A549 (cell line): Measurements from ENCODE around the gene KRT3. TPM values are rescaled to one million over a fixed set of nuclear protein-coding genes. Genes with fewer than 3 reads are reported as not detected.

Experiments used
- ATAC-seq, 2 experiments: fragments of 200-7000 bp in 1 of 2; fragments of >200 bp in 1 of 2; cut with Nextera tagmentation in 1 of 2; cut with Tn5 transposase in 1 of 2; 3 replicates each; pipeline versions ENCODE4 v1.8.0 to v1.9.1; 2018 to 2020; ENCODE audit warnings: mild to moderate bottlenecking in 1 of 2, moderate library complexity in 1 of 2
- CTCF ChIA-PET: fragments of 300-600 bp; sonication (Branson Sonifier 250); formaldehyde crosslinking; extraction: SDS; loops from one replicate; lab custom pipeline; 2021; ENCODE audit warnings: antibody characterized with exemption, inconsistent platforms; lab: Yijun Ruan, JAX
- POLR2A ChIA-PET: fragments of 350-600 bp; formaldehyde crosslinking; extraction: SDS; loops from one replicate; lab custom pipeline; 2021; ENCODE audit warnings: antibody characterized with exemption, inconsistent platforms; lab: Yijun Ruan, JAX
- DNase-seq, 2 experiments: peaks; one replicate each; pipeline versions ENCODE4 v3.0.0 to v3.0.0-alpha.2; 2011 to 2016; ENCODE audit warnings: low read depth in 1 of 2, low spot score in 1 of 2
- FAIRE-seq: peaks from 2 replicates; lab custom pipeline; 2011; peaks lifted over from hg19 to GRCh38; lab: Jason Lieb, UNC
- H3K27ac ChIP-seq, 2 experiments: fragments of >200 bp; sonication (Bioruptor Twin); formaldehyde crosslinking; 3 replicates each; pipeline ENCODE4 v1.5.1; 2016 to 2017
- H3K4me1 ChIP-seq: fragments of >200 bp; sonication (Bioruptor Twin); formaldehyde crosslinking; 3 replicates; pipeline ENCODE4 v1.6.1; 2016
- H3K4me2 ChIP-seq: fragments of >200 bp; sonication (Bioruptor Twin); formaldehyde crosslinking; 3 replicates; pipeline ENCODE4 v1.6.1; 2016
- H3K4me3 ChIP-seq: fragments of >200 bp; sonication (Bioruptor Twin); formaldehyde crosslinking; 3 replicates; pipeline ENCODE4 v1.5.1; 2016
- H3K9me3 ChIP-seq: fragments of >200 bp; sonication (Bioruptor Twin); formaldehyde crosslinking; 3 replicates; pipeline ENCODE4 v1.6.1; 2016
- BHLHE40 ChIP-seq: IDR thresholded peaks from 2 replicates; pipeline ENCODE4 v1.6.1; 2012; ENCODE audit warnings: low read depth, low read length, inconsistent platforms
- CBX2 ChIP-seq: fragments of 200-600 bp; sonication (generic); IDR thresholded peaks from 2 replicates; pipeline ENCODE4 v1.6.1; 2016; ENCODE audit warnings: low read depth, mild to moderate bottlenecking, borderline replicate concordance
- CHD4 ChIP-seq: fragments of 200-600 bp; sonication (generic); IDR thresholded peaks from 2 replicates; pipeline ENCODE4 v1.6.1; 2016; ENCODE audit warnings: antibody characterized with exemption, mild to moderate bottlenecking, borderline replicate concordance
- EHF ChIP-seq: fragments of 250-450 bp; sonication (Bioruptor Pico); IDR thresholded peaks from 2 replicates; pipeline ENCODE4 v1.5.0; 2020; ENCODE audit warnings: mild to moderate bottlenecking
- EHMT2 ChIP-seq: fragments of 200-600 bp; sonication (generic); IDR thresholded peaks from 2 replicates; pipeline ENCODE4 v1.6.1; 2016; ENCODE audit warnings: antibody characterized with exemption, low read depth, mild to moderate bottlenecking, moderate library complexity
- EP300 ChIP-seq, 2 experiments: fragments of >200 bp; sonication (Bioruptor Twin); formaldehyde crosslinking; IDR thresholded peaks; 2 replicates in 1 of 2; 3 replicates in 1 of 2; pipeline ENCODE4 v1.6.1; 2016 to 2017
- FOXS1 ChIP-seq: fragments of 250-450 bp; sonication (Bioruptor Pico); IDR thresholded peaks from 2 replicates; pipeline ENCODE4 v1.5.0; 2020; ENCODE audit warnings: mild to moderate bottlenecking, moderate library complexity
- HOXA7 ChIP-seq: fragments of 250-450 bp; sonication (Bioruptor Pico); IDR thresholded peaks from 2 replicates; pipeline ENCODE4 v1.5.0; 2020; ENCODE audit warnings: mild to moderate bottlenecking, moderate library complexity
- HOXB5 ChIP-seq: fragments of 250-450 bp; sonication (Bioruptor Pico); IDR thresholded peaks from 2 replicates; pipeline ENCODE4 v1.5.0; 2020; ENCODE audit warnings: mild to moderate bottlenecking, moderate library complexity
- JUN ChIP-seq, 2 experiments: fragments of >200 bp; sonication (Bioruptor Twin); formaldehyde crosslinking; IDR thresholded peaks; 2 replicates in 1 of 2; 3 replicates in 1 of 2; pipeline ENCODE4 v1.6.1; 2016 to 2017
- JUNB ChIP-seq: fragments of >200 bp; sonication (Bioruptor Twin); formaldehyde crosslinking; IDR thresholded peaks from 2 replicates; pipeline ENCODE4 v1.6.1; 2016
- KDM1A ChIP-seq: fragments of 200-600 bp; sonication (generic); IDR thresholded peaks from 2 replicates; pipeline ENCODE4 v1.6.1; 2016; ENCODE audit warnings: low read depth, mild to moderate bottlenecking
- KDM5A ChIP-seq: fragments of 200-600 bp; sonication (generic); IDR thresholded peaks from 2 replicates; pipeline ENCODE4 v1.6.1; 2016; ENCODE audit warnings: antibody characterized with exemption, mild to moderate bottlenecking
- MAFK ChIP-seq: fragments of 450-650 bp; IDR thresholded peaks from 2 replicates; pipeline ENCODE4 v1.6.1; 2014; ENCODE audit not compliant: partially characterized antibody
- MYC ChIP-seq: IDR thresholded peaks from 2 replicates; pipeline ENCODE4 v1.6.1; 2012; ENCODE audit warnings: mild to moderate bottlenecking, inconsistent platforms, low read length, improper control_type of control experiment, borderline replicate concordance
- POLR2A ChIP-seq: IDR thresholded peaks from 2 replicates; pipeline ENCODE4 v1.6.1; 2012; ENCODE audit warnings: mild to moderate bottlenecking, low read length
- RAD21 ChIP-seq, 2 experiments: fragments of >200 bp in 1 of 2; sonication (Bioruptor Twin) in 1 of 2; formaldehyde crosslinking in 1 of 2; IDR thresholded peaks in 1 of 2; conservative IDR thresholded peaks in 1 of 2; 2 replicates in 1 of 2; 3 replicates in 1 of 2; pipeline ENCODE4 v1.6.1; 2012 to 2018; ENCODE audit warnings: inconsistent platforms in 1 of 2
- RCOR1 ChIP-seq: fragments of 150-350 bp; IDR thresholded peaks from 2 replicates; pipeline ENCODE4 v1.6.1; 2014; ENCODE audit warnings: antibody characterized with exemption, low read length, low read depth
- SMC3 ChIP-seq: fragments of >200 bp; sonication (Bioruptor Twin); formaldehyde crosslinking; IDR thresholded peaks from 3 replicates; pipeline ENCODE4 v1.6.1; 2018; ENCODE audit warnings: inconsistent platforms
- SREBF2 ChIP-seq: fragments of 450-650 bp; IDR thresholded peaks from 2 replicates; pipeline ENCODE4 v1.6.1; 2014; ENCODE audit warnings: mild to moderate bottlenecking, moderate library complexity
- TP53 ChIP-seq: fragments of 250-450 bp; sonication (Bioruptor Pico); IDR thresholded peaks from 2 replicates; pipeline ENCODE4 v1.5.0; 2021; ENCODE audit warnings: mild to moderate bottlenecking, moderate library complexity
- WGBS: methylation state at CpG from one replicate; pipeline ENCODE4 v1.1.6; 2017; ENCODE audit errors: missing lambda C conversion rate; 5-methylcytosine and 5-hydroxymethylcytosine counted together
- polyA plus RNA-seq, 4 experiments: library from polyadenylated mRNA; depleted of rRNA in 3 of 4; stranded (reverse); fragments of >200 nt; fragmentation: RNase III in 1 of 4; extraction: RNeasy Plus Mini Kit Qiagen cat#74134 plus additional on column Dnase treatment in 1 of 4; gene quantifications; 2 replicates in 3 of 4; 3 replicates in 1 of 4; pipeline ENCODE4 v1.2.3, GENCODE V29; 2011 to 2017
- TF ChIP-seq, protein P1 (sequence below): IDR thresholded peaks from 2 replicates; pipeline ENCODE4 v1.6.1; 2012; ENCODE audit warnings: low read depth, borderline replicate concordance
- TF ChIP-seq, protein P2 (sequence below): fragments of 450-650 bp; IDR thresholded peaks from 2 replicates; pipeline ENCODE4 v1.6.1; 2014; ENCODE audit warnings: antibody characterized with exemption
- TF ChIP-seq, protein P3 (sequence below): fragments of >200 bp; sonication (Bioruptor Twin); formaldehyde crosslinking; IDR thresholded peaks from 3 replicates; pipeline ENCODE4 v1.6.1; 2016
- TF ChIP-seq, protein P4 (sequence below): IDR thresholded peaks from 2 replicates; pipeline ENCODE4 v1.6.1; 2012
- TF ChIP-seq, protein P5 (sequence below): fragments of 150-350 bp; IDR thresholded peaks from 2 replicates; pipeline ENCODE4 v1.6.1; 2014; ENCODE audit warnings: low read depth, mild to moderate bottlenecking, low read length

KRT3 gene
- polyA plus RNA-seq, 2 of the 4 experiments (the other 2 are of a cell fraction), result 0.04 to 0.06 TPM

DNA sequence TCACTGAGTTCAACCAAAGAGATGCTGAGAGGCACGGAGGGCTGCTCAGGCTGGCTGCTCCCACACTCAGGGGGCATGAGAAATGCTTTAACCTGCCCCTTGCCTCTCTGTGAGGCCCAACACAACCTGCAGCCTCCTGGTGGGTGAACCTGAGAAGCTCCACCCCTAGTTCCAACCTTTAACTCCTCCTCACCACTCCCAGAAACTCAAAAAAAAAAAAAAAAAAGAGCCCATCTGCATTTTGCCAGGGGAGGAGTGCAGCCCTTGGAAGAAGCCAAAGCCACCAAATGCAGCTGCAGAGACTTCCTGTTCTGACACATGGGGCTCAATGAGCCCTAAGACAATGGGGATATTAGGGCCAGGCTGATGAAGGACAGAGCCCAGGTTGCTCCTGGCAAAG lies 9.1 kb upstream of the KRT3 start:
- peak overlapping the region in 1 of 2 experiments; percentile 39; a peak in 1 of 6 replicates for H3K27ac ChIP-seq
- FAIRE-seq (no peak), ATAC-seq (peak in 1 of 2 experiments; percentile 26; a peak in 3 of 6 replicates), DNase-seq (peak; percentile 27 to 35)
- no peaks in the 10 kb centered on the region for H3K9me3 ChIP-seq
- WGBS, result 91% methylated on average over 1 of the region's 1 CpG
- POLR2A ChIA-PET, result no interaction called here
- H3K4me2 ChIP-seq, result no peak overlapping the region
- peaks cover 43% of the 10 kb centered on the region for H3K4me1 ChIP-seq
- TF ChIP-seq, protein P1, sequence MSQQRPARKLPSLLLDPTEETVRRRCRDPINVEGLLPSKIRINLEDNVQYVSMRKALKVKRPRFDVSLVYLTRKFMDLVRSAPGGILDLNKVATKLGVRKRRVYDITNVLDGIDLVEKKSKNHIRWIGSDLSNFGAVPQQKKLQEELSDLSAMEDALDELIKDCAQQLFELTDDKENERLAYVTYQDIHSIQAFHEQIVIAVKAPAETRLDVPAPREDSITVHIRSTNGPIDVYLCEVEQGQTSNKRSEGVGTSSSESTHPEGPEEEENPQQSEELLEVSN, result no peak
- TF ChIP-seq EHMT2 (no peak), HOXA7 (no peak), KDM5A (no peak), CBX2 (no peak), HOXB5 (no peak)
- TF ChIP-seq, protein P2, sequence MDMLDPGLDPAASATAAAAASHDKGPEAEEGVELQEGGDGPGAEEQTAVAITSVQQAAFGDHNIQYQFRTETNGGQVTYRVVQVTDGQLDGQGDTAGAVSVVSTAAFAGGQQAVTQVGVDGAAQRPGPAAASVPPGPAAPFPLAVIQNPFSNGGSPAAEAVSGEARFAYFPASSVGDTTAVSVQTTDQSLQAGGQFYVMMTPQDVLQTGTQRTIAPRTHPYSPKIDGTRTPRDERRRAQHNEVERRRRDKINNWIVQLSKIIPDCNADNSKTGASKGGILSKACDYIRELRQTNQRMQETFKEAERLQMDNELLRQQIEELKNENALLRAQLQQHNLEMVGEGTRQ, result no peak
- CTCF ChIA-PET, result interaction anchor here (0.6 to 1.6 kb wide), 3 partner anchors 13 to 432 kb away, joined by 3 to 4 read pairs (median 4); no protein-coding TSS in a partner anchor
- no peak overlapping the region for H3K4me3 ChIP-seq

DNA sequence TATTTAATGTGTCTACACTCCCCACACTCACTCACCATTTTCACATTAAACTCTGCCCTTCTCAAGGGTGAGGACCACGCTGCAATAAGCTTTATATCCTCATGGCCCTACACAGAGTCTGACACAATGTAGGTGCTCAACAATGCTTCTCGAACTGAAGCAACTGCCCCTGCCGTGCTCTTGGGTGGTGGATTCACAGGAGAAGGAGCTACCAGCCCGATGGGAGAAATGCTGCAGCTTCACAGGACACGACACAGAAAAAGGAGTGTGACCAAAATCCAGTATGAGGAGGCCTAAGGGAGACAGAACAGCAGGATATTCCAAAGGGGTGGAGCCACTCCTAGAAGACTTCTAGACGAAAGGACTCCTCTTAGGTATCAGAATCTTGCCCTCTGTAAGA lies 6.5 kb upstream of the KRT3 start:
- DNase-seq, result no peak
- 79% methylated on average over 6 of the region's 6 CpGs for WGBS
- ChIA-PET CTCF (interaction anchor here (0.7 to 2.5 kb wide), 5 partner anchors 10 to 430 kb away, joined by 3 to 9 read pairs (median 3); no protein-coding TSS in a partner anchor), POLR2A (no interaction called here)
- Histone ChIP-seq H3K9me3 (no peaks in the 10 kb centered on the region), H3K4me1 (peaks cover 69% of the 10 kb centered on the region), H3K4me2 (peak overlapping the region; percentile 54; the same call in 2 of the 3 replicates), H3K27ac (peak overlapping the region; percentile 88 to 89), H3K4me3 (no peak overlapping the region)
- TF ChIP-seq BHLHE40 (no peak), JUNB (no peak), SREBF2 (no peak), SMC3 (no peak)
- TF ChIP-seq, all 56 proteins: peak for 0
- no peak for ATAC-seq
- no peak for FAIRE-seq

DNA sequence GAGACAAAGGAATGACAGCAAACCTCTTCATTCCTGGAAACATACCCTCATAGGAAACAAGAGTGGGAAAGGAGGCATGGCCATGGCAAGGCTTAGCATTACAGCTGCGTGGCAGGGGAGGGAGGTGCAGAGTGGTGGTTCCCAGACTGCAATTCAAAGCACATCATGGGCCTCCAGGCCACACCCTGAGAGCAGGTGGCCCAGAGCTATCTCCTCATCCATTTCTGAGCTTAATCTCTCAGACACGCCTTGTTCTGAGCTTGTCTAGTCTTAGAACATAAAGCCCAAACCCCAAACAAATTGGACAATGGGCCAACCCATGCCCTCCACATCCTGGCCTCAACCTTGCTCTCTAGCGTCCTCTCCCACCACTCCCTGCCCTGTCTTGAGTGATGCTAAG lies 5.9 kb upstream of the KRT3 start:
- peak in 1 of 2 experiments; percentile 38 for DNase-seq
- FAIRE-seq, result no peak
- ChIA-PET POLR2A (no interaction called here), CTCF (interaction anchor here (0.7 to 2.5 kb wide), 3 partner anchors 11 to 78 kb away, joined by 3 to 9 read pairs (median 4); no protein-coding TSS in a partner anchor)
- H3K9me3 ChIP-seq, result no peaks in the 10 kb centered on the region
- peak; percentile 13 to 30; a peak in 4 of 6 replicates for ATAC-seq
- H3K27ac ChIP-seq, result peak overlapping the region; percentile 88 to 89
- peak overlapping the region; percentile 54 for H3K4me2 ChIP-seq
- TF ChIP-seq JUNB, result no peak
- no peak for TF ChIP-seq FOXS1 (CRISPR knock-in tag)
- TF ChIP-seq MAFK, result no peak
- TF ChIP-seq, protein P3, sequence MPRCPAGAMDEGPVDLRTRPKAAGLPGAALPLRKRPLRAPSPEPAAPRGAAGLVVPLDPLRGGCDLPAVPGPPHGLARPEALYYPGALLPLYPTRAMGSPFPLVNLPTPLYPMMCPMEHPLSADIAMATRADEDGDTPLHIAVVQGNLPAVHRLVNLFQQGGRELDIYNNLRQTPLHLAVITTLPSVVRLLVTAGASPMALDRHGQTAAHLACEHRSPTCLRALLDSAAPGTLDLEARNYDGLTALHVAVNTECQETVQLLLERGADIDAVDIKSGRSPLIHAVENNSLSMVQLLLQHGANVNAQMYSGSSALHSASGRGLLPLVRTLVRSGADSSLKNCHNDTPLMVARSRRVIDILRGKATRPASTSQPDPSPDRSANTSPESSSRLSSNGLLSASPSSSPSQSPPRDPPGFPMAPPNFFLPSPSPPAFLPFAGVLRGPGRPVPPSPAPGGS, result no peak
- TF ChIP-seq EP300 (IDR thresholded peaks at IDR 0.05), result no peak
- no peak for TF ChIP-seq TP53 (CRISPR knock-in tag)
- TF ChIP-seq POLR2A, result no peak
- TF ChIP-seq CBX2, result no peak
- TF ChIP-seq, protein P4, sequence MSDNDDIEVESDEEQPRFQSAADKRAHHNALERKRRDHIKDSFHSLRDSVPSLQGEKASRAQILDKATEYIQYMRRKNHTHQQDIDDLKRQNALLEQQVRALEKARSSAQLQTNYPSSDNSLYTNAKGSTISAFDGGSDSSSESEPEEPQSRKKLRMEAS, result no peak
- TF ChIP-seq RCOR1, result no peak
- TF ChIP-seq, protein P5, sequence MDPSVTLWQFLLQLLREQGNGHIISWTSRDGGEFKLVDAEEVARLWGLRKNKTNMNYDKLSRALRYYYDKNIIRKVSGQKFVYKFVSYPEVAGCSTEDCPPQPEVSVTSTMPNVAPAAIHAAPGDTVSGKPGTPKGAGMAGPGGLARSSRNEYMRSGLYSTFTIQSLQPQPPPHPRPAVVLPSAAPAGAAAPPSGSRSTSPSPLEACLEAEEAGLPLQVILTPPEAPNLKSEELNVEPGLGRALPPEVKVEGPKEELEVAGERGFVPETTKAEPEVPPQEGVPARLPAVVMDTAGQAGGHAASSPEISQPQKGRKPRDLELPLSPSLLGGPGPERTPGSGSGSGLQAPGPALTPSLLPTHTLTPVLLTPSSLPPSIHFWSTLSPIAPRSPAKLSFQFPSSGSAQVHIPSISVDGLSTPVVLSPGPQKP, result no peak
- no peak for TF ChIP-seq MYC
- no peak for TF ChIP-seq JUN (IDR thresholded peaks at IDR 0.05)
- no peak for TF ChIP-seq RAD21 (conservative IDR thresholded peaks at IDR 0.05 in 1 of 2, IDR thresholded peaks at IDR 0.05 in 1 of 2)
- no peak for TF ChIP-seq CHD4
- no peak for TF ChIP-seq KDM1A
- TF ChIP-seq EHF (CRISPR knock-in tag), result no peak
- 68% methylated on average over 3 of the region's 3 CpGs for WGBS
- H3K4me1 ChIP-seq, result peaks cover 76% of the 10 kb centered on the region
- H3K4me3 ChIP-seq, result no peak overlapping the region
